Stomach (tissue), 9 donors: Measurements from ENCODE around the gene COL18A1. TPM values are rescaled to one million over a fixed set of nuclear protein-coding genes. Genes with fewer than 3 reads are reported as not detected.

Experiments used
- DNase-seq, 2 donors: peaks; one replicate each; pipeline versions ENCODE4 v3.0.0 to v3.0.0-alpha.2; 2013 to 2019
- H3K27ac ChIP-seq, 5 donors: fragments of 200-600 bp in 4 of 5; sonication (generic) in 4 of 5; one replicate each; pipeline ENCODE4 v1.5.1; 2013 to 2019; ENCODE audit warnings: mild to moderate bottlenecking in 1 of 5, moderate library complexity in 1 of 5
- H3K27me3 ChIP-seq, 3 donors: fragments of 200-600 bp; sonication (generic); one replicate each; pipeline ENCODE4 v1.5.1; 2017 to 2019; ENCODE audit warnings: mixed run types in 1 of 3
- H3K36me3 ChIP-seq, 4 donors: fragments of 200-600 bp; sonication (generic); 1 replicate in 3 of 4; 2 replicates in 1 of 4; pipeline ENCODE4 v1.5.1; 2016 to 2019
- H3K4me1 ChIP-seq, 4 donors: fragments of 200-600 bp; sonication (generic); one replicate each; pipeline ENCODE4 v1.5.1; 2016 to 2019
- H3K4me3 ChIP-seq, 4 donors: fragments of 200-600 bp; sonication (generic) in 3 of 4; one replicate each; pipeline ENCODE4 v1.5.1; 2016 to 2019; ENCODE audit warnings: mild to moderate bottlenecking in 1 of 4
- H3K9me3 ChIP-seq, 4 donors: fragments of 200-600 bp; sonication (generic); one replicate each; pipeline ENCODE4 v1.5.1; 2016 to 2019
- CTCF ChIP-seq, 7 experiments: fragments of 450-650 bp in 4 of 7; fragments of 200-600 bp in 3 of 7; sonication (generic) in 3 of 7; IDR thresholded peaks; one replicate each; pipeline ENCODE4 v1.5.1; 2016 to 2019; ENCODE audit warnings: antibody characterized with exemption in 7 of 7, control low read depth in 2 of 7, mild to moderate bottlenecking in 1 of 7
- EP300 ChIP-seq: sonication (generic); formaldehyde crosslinking; IDR thresholded peaks from one replicate; pipeline ENCODE4 v1.6.1; 2017; ENCODE audit warnings: antibody characterized with exemption
- POLR2A ChIP-seq, 4 donors: fragments of 450-650 bp; IDR thresholded peaks; one replicate each; pipeline ENCODE4 v1.6.1; 2016; ENCODE audit warnings: antibody characterized with exemption in 4 of 4, control low read depth in 2 of 4, mild to moderate bottlenecking in 1 of 4, moderate library complexity in 1 of 4
- POLR2AphosphoS5 ChIP-seq, 3 donors: sonication (generic); formaldehyde crosslinking; IDR thresholded peaks; one replicate each; pipeline ENCODE4 v1.6.1; 2016; ENCODE audit warnings: antibody characterized with exemption in 3 of 3
- WGBS, 5 donors: extraction: QIAGEN DNeasy Blood & Tissue Kit in 3 of 5; methylation state at CpG; one replicate each; pipeline versions ENCODE4 v1.1.5 to v1.1.7; 2013 to 2018; 5-methylcytosine and 5-hydroxymethylcytosine counted together
- intact Hi-C: fragments of 100-400 bp; cut with DNase I; formaldehyde crosslinking; loops from one replicate; pipeline ENCODE4 v1.15.1; 2023; ENCODE audit warnings: low total_unique reads
- polyA plus RNA-seq, 3 donors: library from polyadenylated mRNA; stranded (reverse); fragments of 200-250 nt; gene quantifications; one replicate each; pipeline ENCODE4 v1.2.3, GENCODE V29; 2013
- total RNA-seq, 5 donors: library from RNA; depleted of rRNA; stranded (reverse); fragments of >200 nt; gene quantifications; one replicate each; pipeline versions ENCODE4 v1.1.0 to v1.2.3, GENCODE V29; 2014 to 2016
- donor health status: healthy with polysubstance abuse.
- donor health status: Bipolar disorder and iron deficiency.
- donor health status: healthy.

The COL18A1 gene
- total and polyA plus RNA-seq, 8 donors, result 19.8 to 212 (median 34.6) TPM

- TF ChIP-seq EP300 (no peak), POLR2AphosphoS5 (IDR thresholded peaks at IDR 0.05) (peak in 2 of 3 donors; percentile 66 to 70)
- Histone ChIP-seq H3K9me3 (peaks cover 0 to 1% (median under 1%) of the 10 kb centered on the region in 4 donors), H3K27me3 (no peaks in the 10 kb centered on the region), H3K36me3 (peaks cover 0 to 66% (median 45%) of the 10 kb centered on the region in 4 donors), H3K4me3 (no peak overlapping the region), H3K27ac (peak overlapping the region; percentile 74 to 89 (median 76)), H3K4me1 (peaks cover 28 to 52% (median 43%) of the 10 kb centered on the region in 4 donors)
- peak; percentile 90 to 91 for DNase-seq
- intact Hi-C loops, result no loop called here
- 32 to 55% (median 39%) methylated on average over 14 to 19 of the region's 19 CpGs for WGBS, 5 donors
These were observed 108.2 kb downstream of the COL18A1 start for GRCh38 chr21:45513003-45513717.

GRCh38 chr21:45513741-45514310 is 108.9 kb downstream of the COL18A1 start:
- TF ChIP-seq POLR2AphosphoS5 (IDR thresholded peaks at IDR 0.05), result no peak
- no peak for TF ChIP-seq POLR2A (IDR thresholded peaks at IDR 0.05)
- TF ChIP-seq CTCF (IDR thresholded peaks at IDR 0.05), result no peak
- no peak for TF ChIP-seq EP300
- peaks cover 0 to 8% (median 4%) of the 10 kb centered on the region in 4 donors for H3K9me3 ChIP-seq
- 35 to 82% (median 52%) methylated on average over 8 to 11 of the region's 11 CpGs for WGBS, 5 donors
- DNase-seq, result no peak
- no peak overlapping the region for H3K4me3 ChIP-seq
- intact Hi-C loops, result no loop called here
- peaks cover 28 to 52% (median 43%) of the 10 kb centered on the region in 4 donors for H3K4me1 ChIP-seq
- H3K27ac ChIP-seq, result peak overlapping the region; percentile 74 to 85 (median 76)
- peaks cover 0 to 66% (median 44%) of the 10 kb centered on the region in 4 donors for H3K36me3 ChIP-seq
- no peaks in the 10 kb centered on the region for H3K27me3 ChIP-seq

GRCh38 chr21:45514311-45515021 is 109.5 kb downstream of the COL18A1 start:
- WGBS, 5 donors, result 76 to 85% (median 78%) methylated on average over 10 to 22 of the region's 22 CpGs
- Histone ChIP-seq H3K4me1 (peaks cover 28 to 52% (median 43%) of the 10 kb centered on the region in 4 donors), H3K9me3 (peaks cover 0 to 14% (median 7%) of the 10 kb centered on the region in 4 donors), H3K36me3 (peaks cover 0 to 60% (median 40%) of the 10 kb centered on the region in 4 donors), H3K4me3 (no peak overlapping the region), H3K27me3 (no peaks in the 10 kb centered on the region), H3K27ac (peak overlapping the region; percentile 74 to 85 (median 76))
- intact Hi-C loops, result no loop called here
- TF ChIP-seq EP300 (no peak), POLR2AphosphoS5 (IDR thresholded peaks at IDR 0.05) (no peak), POLR2A (IDR thresholded peaks at IDR 0.05) (no peak)
- DNase-seq, result no peak

- intact Hi-C loops, result no loop called here
- Histone ChIP-seq H3K9me3 (peaks cover 0 to 24% (median 16%) of the 10 kb centered on the region in 4 donors), H3K36me3 (peaks cover 0 to 57% (median 31%) of the 10 kb centered on the region in 4 donors), H3K27me3 (no peaks in the 10 kb centered on the region), H3K4me3 (no peak overlapping the region), H3K27ac (peak overlapping the region in 4 of 5 donors; percentile 76 to 85 (median 78)), H3K4me1 (peaks cover 28 to 52% (median 43%) of the 10 kb centered on the region in 4 donors)
- WGBS, 5 donors, result 93 to 97% (median 94%) methylated on average over 22 to 31 of the region's 31 CpGs
- DNase-seq, result no peak
- no peak for TF ChIP-seq POLR2AphosphoS5 (IDR thresholded peaks at IDR 0.05)
- no peak for TF ChIP-seq POLR2A (IDR thresholded peaks at IDR 0.05)
- no peak for TF ChIP-seq CTCF (IDR thresholded peaks at IDR 0.05)
- no peak for TF ChIP-seq EP300
These were observed 110.5 kb downstream of the COL18A1 start for GRCh38 chr21:45515241-45516061.
